Ascending aorta (tissue), 2 donors: ENCODE results near the gene ADCY1. TPM values are rescaled to one million over a fixed set of nuclear protein-coding genes. Genes with fewer than 3 reads are reported as not detected.
A peak's percentile ranks its signal among the peaks of the same experiment; 100 is the strongest.

Experiments
- DNase-seq, 2 donors: peaks; one replicate each; pipeline ENCODE4 v3.0.0-alpha.2; 2019; ENCODE audit warnings: low spot score in 2 of 2
- H3K27ac ChIP-seq, 2 donors: fragments of 200-600 bp; sonication (generic); one replicate each; pipeline ENCODE4 v1.5.1; 2016 to 2017; ENCODE audit warnings: mild to moderate bottlenecking in 1 of 2
- H3K27me3 ChIP-seq: fragments of 200-600 bp; sonication (generic); one replicate; pipeline ENCODE4 v1.5.1; 2017
- H3K36me3 ChIP-seq, 2 donors: fragments of 200-600 bp; sonication (generic); one replicate each; pipeline ENCODE4 v1.5.1; 2016
- H3K4me1 ChIP-seq, 2 donors: fragments of 200-600 bp; sonication (generic); one replicate each; pipeline ENCODE4 v1.5.1; 2016 to 2017; ENCODE audit warnings: mild to moderate bottlenecking in 1 of 2
- H3K4me3 ChIP-seq, 2 donors: fragments of 200-600 bp; sonication (generic); one replicate each; pipeline ENCODE4 v1.5.1; 2016 to 2017; ENCODE audit warnings: mild to moderate bottlenecking in 1 of 2
- H3K9me3 ChIP-seq, 2 donors: fragments of 200-600 bp; sonication (generic); one replicate each; pipeline ENCODE4 v1.5.1; 2016
- CTCF ChIP-seq, 3 experiments: fragments of 200-600 bp in 2 of 3; fragments of 450-650 bp in 1 of 3; sonication (generic) in 2 of 3; IDR thresholded peaks; one replicate each; pipeline ENCODE4 v1.5.1; 2016 to 2019; ENCODE audit warnings: antibody characterized with exemption in 3 of 3, mild to moderate bottlenecking in 1 of 3, moderate library complexity in 1 of 3
- intact Hi-C: fragments of 100-400 bp; cut with DNase I; formaldehyde crosslinking; loops from one replicate; pipeline ENCODE4 v1.15.1; 2023
- total RNA-seq: library from RNA; depleted of rRNA; stranded (reverse); fragments of >200 nt; gene quantifications from one replicate; pipeline ENCODE4 v1.1.0, GENCODE V29; 2016

Gene ADCY1
- total RNA-seq, 1 donor from 2014 or later = 3.6 TPM

- no peaks in the 10 kb centered on the region for H3K36me3 ChIP-seq
- no peaks in the 10 kb centered on the region for H3K9me3 ChIP-seq
- DNase-seq = peak in 1 of 2 donors; percentile 52
- H3K27me3 ChIP-seq = no peaks in the 10 kb centered on the region
- H3K4me1 ChIP-seq = no peaks in the 10 kb centered on the region
- no peak overlapping the region for H3K27ac ChIP-seq
- H3K4me3 ChIP-seq = no peak overlapping the region
- intact Hi-C loops = no loop called here
- TF ChIP-seq CTCF (IDR thresholded peaks at IDR 0.05) = no peak
These were observed 19.0 kb downstream of the ADCY1 start for GRCh38 chr7:45593121-45593541.

GRCh38 chr7:45593877-45594276 is 19.7 kb downstream of the ADCY1 start:
- Histone ChIP-seq H3K27me3 (no peaks in the 10 kb centered on the region), H3K36me3 (no peaks in the 10 kb centered on the region)

GRCh38 chr7:45594745-45595535 is 20.8 kb downstream of the ADCY1 start:
- intact Hi-C loops = no loop called here
- no peak for TF ChIP-seq CTCF (IDR thresholded peaks at IDR 0.05)
- H3K27me3 ChIP-seq = no peaks in the 10 kb centered on the region
- H3K4me1 ChIP-seq = no peaks in the 10 kb centered on the region
- H3K4me3 ChIP-seq = no peak overlapping the region
- no peaks in the 10 kb centered on the region for H3K9me3 ChIP-seq
- H3K27ac ChIP-seq = no peak overlapping the region
- H3K36me3 ChIP-seq = no peaks in the 10 kb centered on the region
- peak in 1 of 2 donors; percentile 15 for DNase-seq

More at GRCh38 chr7:45593877-45594276, 19.7 kb downstream of the ADCY1 start:
- Histone ChIP-seq H3K4me3 (no peak overlapping the region), H3K4me1 (no peaks in the 10 kb centered on the region), H3K9me3 (no peaks in the 10 kb centered on the region), H3K27ac (no peak overlapping the region)
- intact Hi-C loops = no loop called here
- TF ChIP-seq CTCF (IDR thresholded peaks at IDR 0.05) = no peak
- peak in 1 of 2 donors; percentile 24 for DNase-seq

GRCh38 chr7:45595809-45596664 is 21.9 kb downstream of the ADCY1 start:
- DNase-seq = peak in 1 of 2 donors; percentile 56
- Histone ChIP-seq H3K36me3 (no peaks in the 10 kb centered on the region), H3K4me3 (no peak overlapping the region), H3K9me3 (no peaks in the 10 kb centered on the region), H3K27me3 (no peaks in the 10 kb centered on the region), H3K4me1 (no peaks in the 10 kb centered on the region), H3K27ac (no peak overlapping the region)
- intact Hi-C loops = no loop called here
- TF ChIP-seq CTCF (IDR thresholded peaks at IDR 0.05) = no peak

GRCh38 chr7:45596665-45597095 is 22.5 kb downstream of the ADCY1 start:
- no peak for TF ChIP-seq CTCF (IDR thresholded peaks at IDR 0.05)
- no peak overlapping the region for H3K4me3 ChIP-seq
- no peaks in the 10 kb centered on the region for H3K9me3 ChIP-seq
- no peaks in the 10 kb centered on the region for H3K4me1 ChIP-seq
- H3K27me3 ChIP-seq = no peaks in the 10 kb centered on the region
- intact Hi-C loops = no loop called here
- H3K27ac ChIP-seq = no peak overlapping the region
- no peak for DNase-seq
- H3K36me3 ChIP-seq = no peaks in the 10 kb centered on the region
